Ishikawa (cell line): ENCODE results near the gene SLC66A1.

Experiments
- EP300 ChIP-seq: IDR thresholded peaks from 2 replicates; pipeline ENCODE4 v1.6.1; 2012; ENCODE audit warnings: borderline replicate concordance
- FOXM1 ChIP-seq: IDR thresholded peaks from 2 replicates; pipeline ENCODE4 v1.6.1; 2012; ENCODE audit warnings: low read depth, borderline replicate concordance
- MAX ChIP-seq: IDR thresholded peaks from 2 replicates; pipeline ENCODE4 v1.6.1; 2012
- RAD21 ChIP-seq: IDR thresholded peaks from 2 replicates; pipeline ENCODE4 v1.6.1; 2012; ENCODE audit warnings: low read depth
- REST ChIP-seq: IDR thresholded peaks from 2 replicates; pipeline ENCODE4 v1.6.1; 2012; ENCODE audit warnings: low read depth, mild to moderate bottlenecking
- TEAD4 ChIP-seq: IDR thresholded peaks from 2 replicates; pipeline ENCODE4 v1.6.1; 2012
- YY1 ChIP-seq: IDR thresholded peaks from 2 replicates; pipeline ENCODE4 v1.6.1; 2012; ENCODE audit warnings: low read depth
- ZBTB7A ChIP-seq: IDR thresholded peaks from 2 replicates; pipeline ENCODE4 v1.6.1; 2012; ENCODE audit warnings: low read depth

GRCh38 chr1:19352839-19353238 is 40.7 kb downstream of the SLC66A1 start:
- TF ChIP-seq RAD21 = no peak
- TF ChIP-seq TEAD4 = no peak
- TF ChIP-seq EP300 = no peak
- no peak for TF ChIP-seq MAX
- no peak for TF ChIP-seq REST
- no peak for TF ChIP-seq YY1
- no peak for TF ChIP-seq ZBTB7A
- no peak for TF ChIP-seq FOXM1
